A673 (cell line): ENCODE results near the gene ZNF518B. TPM values are rescaled to one million over a fixed set of nuclear protein-coding genes. Genes with fewer than 3 reads are reported as not detected.

Source experiments
- BruUV-seq: library from RNA; stranded (reverse); fragments of 400-500 nt; replicated peaks from 2 replicates; lab custom pipeline; 2021; lab: Mats Ljungman, UMichigan
- CTCF ChIA-PET: fragments of 300-600 bp; sonication (Branson Sonifier 250); formaldehyde crosslinking; loops from one replicate; lab custom pipeline; 2022; ENCODE audit warnings: antibody characterized with exemption; lab: Charles Lee
- POLR2A ChIA-PET: fragments of 300-600 bp; sonication (Branson Sonifier 250); formaldehyde crosslinking; loops from one replicate; lab custom pipeline; 2022; ENCODE audit warnings: antibody characterized with exemption; ENCODE audit not compliant: low non-redundant PET; lab: Charles Lee
- DNase-seq: peaks from one replicate; pipeline ENCODE4 v3.0.0-alpha.2; 2015; ENCODE audit warnings: low spot score
- H3K27ac ChIP-seq: fragments of 200-600 bp; sonication (generic); 2 replicates; pipeline ENCODE4 v1.5.1; 2016; ENCODE audit warnings: mixed run types, low read depth, mild to moderate bottlenecking, mixed read lengths, antibody characterized with exemption, low read length; ENCODE audit not compliant: poor library complexity, severe bottlenecking
- H3K27me3 ChIP-seq: fragments of 200-600 bp; sonication (generic); replicated peaks from 2 replicates; pipeline ENCODE4 v1.6.1; 2017; ENCODE audit warnings: mixed run types, low read depth, mild to moderate bottlenecking, mixed read lengths, antibody characterized with exemption, low read length; ENCODE audit not compliant: insufficient read depth, poor library complexity
- H3K36me3 ChIP-seq: fragments of 200-600 bp; sonication (generic); 2 replicates; pipeline ENCODE4 v1.6.1; 2016; ENCODE audit warnings: mixed run types, mild to moderate bottlenecking, mixed read lengths, antibody characterized with exemption, low read length; ENCODE audit not compliant: insufficient read depth, poor library complexity, severe bottlenecking
- H3K4me1 ChIP-seq: fragments of 200-600 bp; sonication (generic); 2 replicates; pipeline ENCODE4 v1.6.1; 2017; ENCODE audit warnings: mixed run types, mild to moderate bottlenecking, mixed read lengths, antibody characterized with exemption, low read length; ENCODE audit not compliant: insufficient read depth, poor library complexity, severe bottlenecking
- H3K4me3 ChIP-seq: fragments of 200-600 bp; sonication (generic); 2 replicates; pipeline ENCODE4 v1.5.1; 2016; ENCODE audit warnings: low read depth, mixed run types, mild to moderate bottlenecking, mixed read lengths, low read length; ENCODE audit not compliant: poor library complexity, severe bottlenecking
- H3K9me3 ChIP-seq: fragments of 200-600 bp; sonication (generic); 2 replicates; pipeline ENCODE4 v1.6.1; 2016; ENCODE audit warnings: mixed run types, low read depth, mild to moderate bottlenecking, mixed read lengths, antibody characterized with exemption, low read length; ENCODE audit not compliant: poor library complexity, severe bottlenecking
- CTCF ChIP-seq: fragments of 300-800, 200-600 bp; sonication (generic); conservative IDR thresholded peaks from 2 replicates; pipeline ENCODE4 v1.5.1; 2017; ENCODE audit warnings: low read depth, mild to moderate bottlenecking, antibody characterized with exemption, low read length, moderate library complexity, mixed read lengths
- EZH2 ChIP-seq: fragments of 200-600 bp; sonication (generic); IDR thresholded peaks from 2 replicates; pipeline ENCODE4 v1.6.1; 2017; ENCODE audit warnings: borderline replicate concordance, low read depth, mild to moderate bottlenecking, mixed read lengths, antibody characterized with exemption, low read length; ENCODE audit not compliant: poor library complexity, severe bottlenecking
- intact Hi-C: fragments of 100-400 bp; cut with micrococcal nuclease; formaldehyde crosslinking; loops from one replicate; pipeline ENCODE4 v1.10.0; 2022; ENCODE audit not compliant: unreplicated experiment
- total RNA-seq: library from RNA; stranded (reverse); gene quantifications from 2 replicates; pipeline ENCODE4 v1.2.3, GENCODE V29; 2021

Gene ZNF518B
- total RNA-seq, 1 experiment from 2014 or later = not detected

- TF ChIP-seq EZH2 = no peak
- TF ChIP-seq CTCF = no peak
- intact Hi-C loops = no loop called here
- no peak overlapping the region for H3K4me3 ChIP-seq
- H3K4me1 ChIP-seq = no peaks in the 10 kb centered on the region
- ChIA-PET CTCF (no interaction called here), POLR2A (no interaction called here)
- no peak for DNase-seq
- no peaks in the 10 kb centered on the region for H3K27me3 ChIP-seq
- no peaks in the 10 kb centered on the region for H3K36me3 ChIP-seq
- no peak overlapping the region for H3K27ac ChIP-seq
- no peaks in the 10 kb centered on the region for H3K9me3 ChIP-seq
- BruUV-seq = no TSS peak
These were observed 38.4 kb upstream of the ZNF518B start for GRCh38 chr4:10495651-10496050.

- ChIA-PET POLR2A (no interaction called here), CTCF (no interaction called here)
- TF ChIP-seq CTCF = no peak
- no peak for TF ChIP-seq EZH2
- Histone ChIP-seq H3K9me3 (no peaks in the 10 kb centered on the region), H3K27me3 (no peaks in the 10 kb centered on the region), H3K27ac (no peak overlapping the region), H3K4me1 (no peaks in the 10 kb centered on the region), H3K4me3 (no peak overlapping the region), H3K36me3 (no peaks in the 10 kb centered on the region)
- no TSS peak for BruUV-seq
- DNase-seq = no peak
- intact Hi-C loops = no loop called here
These were observed 35.2 kb upstream of the ZNF518B start for GRCh38 chr4:10492464-10492863.

GRCh38 chr4:10491401-10491800 is 34.2 kb upstream of the ZNF518B start:
- Histone ChIP-seq H3K36me3 (no peaks in the 10 kb centered on the region), H3K9me3 (no peaks in the 10 kb centered on the region), H3K27me3 (no peaks in the 10 kb centered on the region), H3K4me1 (no peaks in the 10 kb centered on the region), H3K4me3 (no peak overlapping the region), H3K27ac (no peak overlapping the region)
- CTCF ChIA-PET = no interaction called here
- TF ChIP-seq CTCF (no peak), EZH2 (no peak)
- POLR2A ChIA-PET = no interaction called here
- intact Hi-C loops = no loop called here
- no TSS peak for BruUV-seq
- DNase-seq = no peak
